HEK293T (cell line): Measurements from ENCODE around the gene FBXL4.

Experiments used
- ARNT ChIP-seq: fragments of 450-650 bp; IDR thresholded peaks from 2 replicates; pipeline ENCODE4 v1.6.1; 2017; ENCODE audit warnings: mild to moderate bottlenecking
- CTBP1 ChIP-seq: fragments of 450-650 bp; IDR thresholded peaks from 2 replicates; pipeline ENCODE4 v1.6.1; 2016; ENCODE audit warnings: borderline replicate concordance
- ELF4 ChIP-seq: fragments of 450-650 bp; IDR thresholded peaks from 2 replicates; pipeline ENCODE4 v1.6.1; 2017; ENCODE audit warnings: antibody characterized with exemption
- FOXA1 ChIP-seq: fragments of 450-650 bp; IDR thresholded peaks from 2 replicates; pipeline ENCODE4 v1.6.1; 2016; ENCODE audit warnings: mild to moderate bottlenecking
- FOXK2 ChIP-seq: fragments of 450-650 bp; IDR thresholded peaks from 2 replicates; pipeline ENCODE4 v1.6.1; 2016; ENCODE audit warnings: mild to moderate bottlenecking
- HDGF ChIP-seq: fragments of 450-650 bp; IDR thresholded peaks from 2 replicates; pipeline ENCODE4 v1.6.1; 2017; ENCODE audit warnings: antibody characterized with exemption, borderline replicate concordance
- NFRKB ChIP-seq: fragments of 450-650 bp; IDR thresholded peaks from 2 replicates; pipeline ENCODE4 v1.6.1; 2016; ENCODE audit warnings: mild to moderate bottlenecking, moderate library complexity
- PKNOX1 ChIP-seq: fragments of 450-650 bp; IDR thresholded peaks from 2 replicates; pipeline ENCODE4 v1.6.1; 2016
- SP1 ChIP-seq: fragments of 450-650 bp; IDR thresholded peaks from 2 replicates; pipeline ENCODE4 v1.6.1; 2017
- SUZ12 ChIP-seq: fragments of 450-650 bp; IDR thresholded peaks from 2 replicates; pipeline ENCODE4 v1.6.1; 2016; ENCODE audit warnings: mild to moderate bottlenecking
- TARDBP ChIP-seq: fragments of 450-650 bp; IDR thresholded peaks from 2 replicates; pipeline ENCODE4 v1.6.1; 2016
- ZNF384 ChIP-seq: fragments of 450-650 bp; IDR thresholded peaks from 2 replicates; pipeline ENCODE4 v1.6.1; 2016

- TF ChIP-seq SP1 (no peak), ARNT (no peak), PKNOX1 (no peak), SUZ12 (no peak), NFRKB (no peak), FOXK2 (no peak), CTBP1 (no peak), FOXA1 (no peak), HDGF (no peak), ELF4 (no peak), ZNF384 (no peak), TARDBP (no peak)
These were observed 112.4 kb downstream of the FBXL4 start for GRCh38 chr6:98835149-98836024.
